Neuronal stem cell (in vitro differentiated cells): ENCODE data around the gene MAF.

Source experiments
- DNase-seq: peaks from one replicate; pipeline ENCODE4 v3.0.0-alpha.2; 2013; ENCODE audit warnings: low spot score
- H2AFZ ChIP-seq: one replicate; pipeline ENCODE4 v1.6.1; 2013; ENCODE audit warnings: mild to moderate bottlenecking, low read length, inconsistent platforms
- H2AK5ac ChIP-seq: 2 replicates; pipeline ENCODE4 v1.6.1; 2013; ENCODE audit warnings: low read depth, mild to moderate bottlenecking, inconsistent platforms, low read length, moderate library complexity, mixed read lengths
- H2BK120ac ChIP-seq: 2 replicates; pipeline ENCODE4 v1.6.1; 2013; ENCODE audit warnings: low read depth, mild to moderate bottlenecking, inconsistent platforms, low read length, moderate library complexity, mixed read lengths
- H2BK12ac ChIP-seq: one replicate; pipeline ENCODE4 v1.6.1; 2013; ENCODE audit warnings: low read length, inconsistent platforms
- H2BK15ac ChIP-seq: 2 replicates; pipeline ENCODE4 v1.6.1; 2013; ENCODE audit warnings: mild to moderate bottlenecking, low read length, inconsistent platforms, mixed read lengths
- H2BK5ac ChIP-seq: one replicate; pipeline ENCODE4 v1.6.1; 2013; ENCODE audit warnings: inconsistent platforms, mild to moderate bottlenecking, low read length, moderate library complexity
- H3K14ac ChIP-seq: one replicate; pipeline ENCODE4 v1.6.1; 2013; ENCODE audit warnings: low read length, inconsistent platforms
- H3K18ac ChIP-seq: 2 replicates; pipeline ENCODE4 v1.6.1; 2013; ENCODE audit warnings: low read length, inconsistent platforms
- H3K23ac ChIP-seq: 2 replicates; pipeline ENCODE4 v1.6.1; 2013; ENCODE audit warnings: low read depth, mild to moderate bottlenecking, mixed read lengths, low read length, inconsistent platforms; ENCODE audit not compliant: poor library complexity
- H3K27ac ChIP-seq: replicated peaks from 3 replicates; pipeline ENCODE4 v1.5.1; 2013; ENCODE audit warnings: low read length, inconsistent platforms
- H3K27me3 ChIP-seq, 3 experiments: 2 replicates each; pipeline ENCODE4 v1.6.1; 2013; ENCODE audit warnings: low read length in 3 of 3, mild to moderate bottlenecking in 2 of 3, inconsistent platforms in 1 of 3, low read depth in 1 of 3, mixed read lengths in 1 of 3, moderate library complexity in 1 of 3; ENCODE audit not compliant: control insufficient read depth in 3 of 3, insufficient read depth in 3 of 3
- H3K36me3 ChIP-seq, 2 donors: replicated peaks in 1 of 2; 2 replicates each; pipeline ENCODE4 v1.6.1; 2013; ENCODE audit warnings: low read length in 2 of 2; ENCODE audit not compliant: control insufficient read depth in 2 of 2, insufficient read depth in 2 of 2
- H3K4ac ChIP-seq: 2 replicates; pipeline ENCODE4 v1.6.1; 2013; ENCODE audit warnings: inconsistent platforms, mild to moderate bottlenecking, low read length, moderate library complexity
- H3K4me1 ChIP-seq, 2 donors: 1 replicate in 1 of 2; 2 replicates in 1 of 2; pipeline ENCODE4 v1.6.1; 2013; ENCODE audit warnings: low read length in 2 of 2, low read depth in 1 of 2; ENCODE audit not compliant: control insufficient read depth in 2 of 2, insufficient read depth in 1 of 2
- H3K4me2 ChIP-seq: one replicate; pipeline ENCODE4 v1.6.1; 2013; ENCODE audit warnings: mild to moderate bottlenecking, low read length, inconsistent platforms; ENCODE audit not compliant: insufficient read depth, poor library complexity, severe bottlenecking
- H3K4me3 ChIP-seq, 2 donors: 2 replicates each; pipeline ENCODE4 v1.5.1; 2013; ENCODE audit warnings: low read length in 2 of 2, mild to moderate bottlenecking in 2 of 2, inconsistent platforms in 1 of 2, moderate library complexity in 1 of 2
- H3K79me1 ChIP-seq: one replicate; pipeline ENCODE4 v1.6.1; 2013; ENCODE audit warnings: low read depth, mild to moderate bottlenecking, inconsistent platforms, low read length, moderate library complexity
- H3K9ac ChIP-seq: one replicate; pipeline ENCODE4 v1.6.1; 2013; ENCODE audit warnings: mild to moderate bottlenecking, low read depth, low read length, inconsistent platforms; ENCODE audit not compliant: poor library complexity
- H3K9me3 ChIP-seq, 2 donors: replicated peaks in 1 of 2; 2 replicates each; pipeline versions ENCODE3 to v1.6.1; 2013; ENCODE audit warnings: low read length in 2 of 2, mild to moderate bottlenecking in 2 of 2, inconsistent platforms in 1 of 2, low read depth in 1 of 2, mixed read lengths in 1 of 2, moderate library complexity in 1 of 2; ENCODE audit not compliant: control insufficient read depth in 2 of 2, insufficient read depth in 1 of 2
- H4K8ac ChIP-seq: one replicate; pipeline ENCODE4 v1.6.1; 2013; ENCODE audit warnings: low read depth, mild to moderate bottlenecking, inconsistent platforms, low read length, moderate library complexity
- H4K91ac ChIP-seq: one replicate; pipeline ENCODE4 v1.6.1; 2013; ENCODE audit warnings: low read length, low read depth, mild to moderate bottlenecking, inconsistent platforms; ENCODE audit not compliant: poor library complexity
- WGBS, 2 donors: extraction: QIAGEN DNeasy Blood & Tissue Kit; methylation state at CpG; one replicate each; pipeline ENCODE4 v1.1.7; 2013; ENCODE audit warnings: missing lambda C conversion rate in 2 of 2, mixed read lengths in 1 of 2; ENCODE audit not compliant: insufficient read length in 2 of 2, insufficient replicate concordance in 1 of 2; ENCODE audit errors: extremely low coverage in 2 of 2; 5-methylcytosine and 5-hydroxymethylcytosine counted together

MAF gene

DNA sequence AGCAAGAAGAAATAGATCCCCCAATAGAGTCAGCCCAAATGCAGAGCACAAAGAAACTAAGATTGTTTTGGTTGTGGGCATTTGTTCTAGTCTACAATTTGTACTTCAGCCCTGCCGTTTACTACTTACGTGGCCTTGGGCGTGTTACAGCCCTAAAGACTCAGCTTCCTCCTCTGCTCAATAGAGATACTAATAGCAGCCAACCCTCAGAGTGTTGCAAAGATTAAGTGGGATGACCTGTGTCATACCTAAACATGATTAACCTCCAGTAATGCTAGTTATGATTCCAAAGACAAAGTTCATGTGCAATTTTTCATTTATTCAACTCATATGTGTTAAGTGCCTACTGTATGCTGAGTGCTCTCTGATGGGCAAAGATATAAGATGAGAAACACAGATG lies 43.1 kb downstream of the MAF start:
- WGBS, 2 donors, result no CpG with 5 or more reads among the region's 3 CpGs

DNA sequence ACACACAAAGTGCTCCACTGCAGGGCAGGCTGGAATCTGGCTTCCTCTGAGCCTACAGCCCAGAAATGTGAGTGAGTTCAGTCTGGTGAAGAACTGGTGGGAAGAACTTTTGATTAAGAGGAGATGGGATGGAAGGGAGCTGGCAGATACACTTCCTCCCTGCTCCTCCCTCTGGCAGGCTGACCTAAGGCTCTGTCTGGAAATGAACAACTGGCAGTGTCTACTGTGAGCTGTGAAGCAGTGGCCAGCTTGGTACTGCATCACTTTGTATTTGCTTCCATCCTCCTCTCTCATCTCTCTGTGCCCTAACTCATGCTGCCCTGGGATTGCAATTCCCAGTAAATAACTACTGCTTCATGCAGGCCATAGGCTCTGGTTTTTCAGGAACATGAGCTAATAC lies 45.6 kb downstream of the MAF start:
- H3K18ac ChIP-seq, result no peak overlapping the region
- no peak overlapping the region for H3K14ac ChIP-seq
- no peak overlapping the region for H3K27ac ChIP-seq
- H2AFZ ChIP-seq, result no peak overlapping the region
- H2BK12ac ChIP-seq, result no peak overlapping the region
- no peak overlapping the region for H3K4me3 ChIP-seq
- H2AK5ac ChIP-seq, result no peak overlapping the region
- no peaks in the 10 kb centered on the region for H3K4me1 ChIP-seq
- no peak overlapping the region for H2BK120ac ChIP-seq
- peaks cover 0 to 3% of the 10 kb centered on the region in 2 donors for H3K9me3 ChIP-seq
- H2BK15ac ChIP-seq, result no peak overlapping the region
- H4K91ac ChIP-seq, result no peak overlapping the region
- H3K4ac ChIP-seq, result no peak overlapping the region
- no peak for DNase-seq
- no peak overlapping the region for H4K8ac ChIP-seq
- no peak overlapping the region for H2BK5ac ChIP-seq
- H3K4me2 ChIP-seq, result no peak overlapping the region
- no peaks in the 10 kb centered on the region for H3K27me3 ChIP-seq
- H3K36me3 ChIP-seq, result no peaks in the 10 kb centered on the region
- H3K9ac ChIP-seq, result no peak overlapping the region
- no peaks in the 10 kb centered on the region for H3K79me1 ChIP-seq
- no peak overlapping the region for H3K23ac ChIP-seq

More for the DNA sequence above, 43.1 kb downstream of the MAF start:
- Histone ChIP-seq H3K9me3 (peaks cover 0 to 3% of the 10 kb centered on the region in 2 donors), H3K9ac (no peak overlapping the region), H3K4me2 (no peak overlapping the region), H3K4me1 (peaks cover 0 to under 1% of the 10 kb centered on the region in 2 donors), H2BK15ac (no peak overlapping the region), H3K79me1 (no peaks in the 10 kb centered on the region), H3K23ac (no peak overlapping the region), H2AFZ (no peak overlapping the region), H3K27me3 (no peaks in the 10 kb centered on the region), H3K4ac (no peak overlapping the region), H3K36me3 (no peaks in the 10 kb centered on the region), H3K14ac (no peak overlapping the region), H3K4me3 (no peak overlapping the region), H3K18ac (no peak overlapping the region), H2BK5ac (no peak overlapping the region), H3K27ac (no peak overlapping the region), H2AK5ac (no peak overlapping the region), H4K8ac (no peak overlapping the region), H2BK120ac (no peak overlapping the region), H2BK12ac (no peak overlapping the region), H4K91ac (no peak overlapping the region)
- DNase-seq, result no peak

DNA sequence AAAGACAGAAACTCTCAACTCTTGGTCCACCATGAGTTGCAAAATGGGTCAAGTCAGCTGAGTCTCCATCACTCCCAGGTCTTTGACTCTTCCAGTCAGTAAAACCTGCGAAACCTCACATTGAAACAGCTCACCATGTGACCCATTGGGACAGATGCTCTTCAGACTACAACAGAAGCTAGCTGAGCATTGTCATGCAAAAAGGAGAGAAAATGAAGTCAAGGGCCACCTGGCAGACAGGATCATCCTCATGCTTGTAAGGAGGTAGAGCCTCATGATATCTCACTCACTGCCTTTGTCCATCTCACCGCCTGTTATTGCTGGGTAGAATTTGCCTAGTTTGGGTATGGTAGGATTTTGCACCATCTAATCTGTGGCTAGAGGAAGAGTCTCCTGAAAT lies 50.2 kb downstream of the MAF start:
- Histone ChIP-seq H4K8ac (no peak overlapping the region), H3K9me3 (no peaks in the 10 kb centered on the region), H2BK120ac (no peak overlapping the region), H3K14ac (no peak overlapping the region), H3K23ac (no peak overlapping the region), H3K9ac (no peak overlapping the region), H3K4ac (no peak overlapping the region), H3K36me3 (no peaks in the 10 kb centered on the region), H2AFZ (no peak overlapping the region), H4K91ac (no peak overlapping the region), H3K79me1 (no peaks in the 10 kb centered on the region), H2BK15ac (no peak overlapping the region), H3K4me1 (no peaks in the 10 kb centered on the region), H2BK12ac (no peak overlapping the region), H2AK5ac (no peak overlapping the region), H3K27ac (no peak overlapping the region), H3K18ac (no peak overlapping the region), H3K27me3 (no peaks in the 10 kb centered on the region), H3K4me2 (no peak overlapping the region), H2BK5ac (no peak overlapping the region), H3K4me3 (no peak overlapping the region)
- no CpG with 5 or more reads among the region's 2 CpGs for WGBS, 2 donors
- no peak for DNase-seq

DNA sequence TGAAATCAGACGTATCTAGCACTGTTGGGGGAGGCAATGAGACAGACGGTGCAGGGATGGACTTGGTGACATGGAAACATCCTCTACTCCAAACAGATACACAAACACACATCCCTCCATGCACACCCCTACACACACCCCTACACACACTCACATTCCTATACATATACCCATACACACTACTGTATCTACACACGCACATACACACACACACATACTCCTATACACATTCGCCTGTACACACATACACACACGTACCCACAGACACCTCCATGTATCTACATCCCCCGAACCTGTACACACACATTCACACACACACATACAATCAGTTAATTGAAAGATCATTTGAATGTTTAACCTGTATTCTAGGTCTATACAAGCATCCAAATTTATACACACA lies 53.5 kb downstream of the MAF start:
- DNase-seq, result no peak
- Histone ChIP-seq H2BK5ac (no peak overlapping the region), H3K14ac (no peak overlapping the region), H3K18ac (no peak overlapping the region), H3K9ac (no peak overlapping the region), H4K8ac (no peak overlapping the region), H3K23ac (no peak overlapping the region), H3K9me3 (peaks cover 0 to 2% of the 10 kb centered on the region in 2 donors), H2BK12ac (no peak overlapping the region), H2AFZ (no peak overlapping the region), H3K4me3 (peak overlapping the region in 1 of 2 donors; percentile 66), H3K4me1 (no peaks in the 10 kb centered on the region), H4K91ac (no peak overlapping the region), H2BK15ac (no peak overlapping the region), H3K4me2 (no peak overlapping the region), H2AK5ac (no peak overlapping the region), H3K27me3 (no peaks in the 10 kb centered on the region), H3K36me3 (no peaks in the 10 kb centered on the region), H2BK120ac (no peak overlapping the region), H3K4ac (no peak overlapping the region), H3K27ac (no peak overlapping the region), H3K79me1 (no peaks in the 10 kb centered on the region)
- 100% methylated on average over 1 to 3 of the region's 6 CpGs for WGBS, 2 donors
